Stimulated activated CD8-positive, alpha-beta memory T cell treated with anti-CD3 and anti-CD28 coated beads, Interleukin-2, amount 100 ng/mL, for 48 hours (primary cell): ENCODE measurements around the gene ABCC6.
"Not testable (repeated sequence)": the region's sequence is repeated elsewhere in the genome, so short reads cannot be mapped to it uniquely, and the experiment has no call there.

ENCODE experiments used
- DNase-seq, 2 donors: peaks; one replicate each; pipeline ENCODE4 v3.0.0-alpha.2; 2020; ENCODE audit warnings: low read depth in 2 of 2

The ABCC6 gene

DNA sequence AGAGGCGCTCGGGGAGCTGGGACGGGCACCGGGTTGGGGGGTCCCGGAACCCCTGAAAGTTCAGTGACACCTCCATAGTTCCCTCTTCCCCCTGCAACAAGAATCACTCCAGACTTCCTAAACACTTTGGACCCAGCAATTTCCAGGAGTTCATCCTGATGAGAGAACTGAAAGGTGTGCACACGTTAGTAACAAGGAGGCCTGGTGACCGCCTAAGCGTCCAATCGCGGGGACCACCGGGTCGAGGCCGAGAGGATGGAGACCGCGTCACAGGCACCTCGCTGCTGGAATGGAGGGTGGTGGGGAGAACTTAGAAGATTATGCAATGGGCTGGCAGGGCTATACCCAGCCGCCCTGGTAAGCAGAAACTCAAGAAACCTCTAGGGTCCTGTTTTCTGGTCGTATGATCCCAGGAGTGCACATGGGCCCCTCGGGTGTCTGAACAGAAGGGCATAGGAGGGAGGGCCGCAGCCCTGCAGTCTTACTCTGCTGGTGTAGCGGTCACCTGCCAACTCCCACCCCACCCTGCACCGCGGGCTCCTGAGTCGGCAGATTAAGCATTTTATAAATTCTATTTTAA is 458 bp upstream of the ABCC6 start:
- DNase-seq, result not testable (repeated sequence)

- DNase-seq, result not testable (repeated sequence)
Observed at GRCh38 chr16:16221382-16221781, 1.9 kb downstream of the ABCC6 start.

DNA sequence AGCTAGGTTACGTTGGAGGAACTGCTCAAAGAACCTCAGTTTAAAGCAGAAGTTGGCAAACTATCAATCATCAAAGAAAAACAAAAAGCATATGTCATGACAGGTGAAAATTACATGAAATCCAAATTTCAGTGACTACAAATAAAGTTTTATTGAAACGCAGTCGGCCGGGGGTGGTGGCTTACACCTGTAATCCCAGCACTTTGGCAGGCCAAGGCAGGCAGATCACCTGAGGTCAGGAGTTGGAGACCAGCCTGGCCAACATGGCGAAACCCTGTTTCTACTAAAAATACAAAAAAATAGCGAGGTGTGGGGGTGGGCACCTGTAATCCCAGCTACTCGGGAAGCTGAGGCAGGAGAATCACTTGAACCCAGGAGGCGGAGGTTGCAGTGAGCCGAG is 2.8 kb downstream of the ABCC6 start:
- not testable (repeated sequence) for DNase-seq

DNA sequence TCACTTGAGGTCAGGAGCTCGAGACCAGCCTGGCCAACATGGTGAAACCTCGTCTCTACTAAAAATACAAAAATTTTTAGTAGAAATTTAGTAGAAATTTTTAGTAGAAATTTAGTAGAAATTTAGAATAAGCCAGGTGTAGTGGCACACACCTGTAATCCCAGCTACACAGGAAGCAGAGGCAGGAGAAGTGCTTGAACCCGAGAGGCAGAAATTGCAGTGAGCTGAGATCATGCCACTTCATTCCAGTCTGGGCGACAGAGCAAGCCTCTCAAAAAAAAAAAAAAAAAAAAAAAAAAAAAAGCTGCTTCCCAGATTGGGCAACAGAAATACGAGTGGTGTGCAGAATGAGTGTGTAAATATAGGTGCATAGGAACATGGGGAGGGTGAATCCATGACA is 4.5 kb downstream of the ABCC6 start:
- DNase-seq, result not testable (repeated sequence)

DNA sequence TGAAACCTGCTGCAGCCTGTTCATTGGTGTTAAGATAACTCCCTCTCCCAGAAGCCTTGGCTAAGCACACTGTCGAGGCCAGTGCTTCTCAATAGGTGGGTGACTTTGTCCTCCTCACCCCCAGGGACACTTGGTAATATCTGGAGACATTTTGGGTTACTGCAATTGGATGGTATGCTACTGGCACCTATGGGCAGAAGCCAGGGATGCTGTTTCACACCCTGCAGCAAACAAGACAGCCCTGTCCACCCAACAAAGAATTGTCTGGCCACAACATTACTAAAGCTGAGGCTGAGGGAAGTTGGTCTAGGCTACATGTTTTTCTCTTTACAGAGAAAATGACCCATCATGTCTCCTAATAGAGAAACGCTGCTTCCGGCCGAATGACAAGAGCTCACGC is 4.9 kb downstream of the ABCC6 start:
- not testable (repeated sequence) for DNase-seq

GRCh38 chr16:16213863-16214293 is 9.4 kb downstream of the ABCC6 start:
- not testable (repeated sequence) for DNase-seq

DNA sequence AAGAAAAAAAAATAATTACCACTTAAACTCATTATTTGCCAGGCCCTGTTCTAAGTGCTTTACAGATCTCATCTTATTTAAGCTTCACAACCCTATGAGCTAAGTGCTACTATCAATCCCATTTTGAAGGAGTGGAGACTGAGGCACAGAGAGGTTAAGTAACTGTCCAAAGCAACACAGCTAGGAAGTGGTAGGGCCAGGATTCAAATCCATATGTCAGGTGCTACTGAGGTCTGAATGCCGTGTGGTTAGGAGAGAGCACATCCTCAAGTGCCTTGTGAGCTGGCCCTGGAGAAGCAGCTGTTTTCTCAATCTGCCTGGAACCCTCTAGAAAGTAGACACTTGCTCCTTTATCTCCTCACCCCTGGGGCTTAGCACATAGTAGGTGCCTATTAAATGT is 11.9 kb downstream of the ABCC6 start:
- DNase-seq, result not testable (repeated sequence)

- not testable (repeated sequence) for DNase-seq
Observed at GRCh38 chr16:16208461-16208860, 14.8 kb downstream of the ABCC6 start.

GRCh38 chr16:16207787-16208334 is 15.4 kb downstream of the ABCC6 start:
- not testable (repeated sequence) for DNase-seq

DNA sequence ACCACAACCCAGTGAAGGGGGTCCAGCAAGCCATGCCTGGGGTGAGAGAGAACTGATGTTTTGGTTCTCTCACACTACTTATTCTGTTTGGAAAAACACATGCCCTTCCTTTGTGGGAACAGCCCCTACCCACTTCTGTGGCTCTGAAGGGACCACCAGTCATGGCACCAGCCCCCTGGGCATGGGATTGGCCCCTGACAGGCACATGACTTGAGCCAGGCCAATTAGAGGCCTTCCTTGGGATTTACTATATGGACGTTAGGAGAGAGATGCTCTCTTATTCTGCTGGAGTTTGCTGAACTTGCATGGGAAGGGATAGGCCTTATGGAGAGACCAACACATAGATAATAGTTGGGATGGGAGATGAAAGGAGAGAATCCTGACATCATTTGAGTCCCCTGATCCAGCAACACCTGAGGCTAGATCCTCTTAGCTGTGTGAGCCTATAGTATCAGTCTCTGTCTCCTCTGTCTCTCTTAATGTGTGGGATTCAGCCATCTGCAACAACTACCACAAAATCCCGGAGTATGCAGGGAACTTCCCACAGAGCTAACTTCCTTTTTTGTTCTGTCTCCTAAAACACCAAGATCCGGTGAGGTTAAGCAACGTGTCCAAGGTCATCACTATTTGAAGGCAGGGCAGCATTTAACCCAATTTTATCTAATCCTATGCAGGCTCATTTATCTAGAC is 16.1 kb downstream of the ABCC6 start:
- DNase-seq, result not testable (repeated sequence)

GRCh38 chr16:16205864-16206263 is 17.4 kb downstream of the ABCC6 start:
- not testable (repeated sequence) for DNase-seq

DNA sequence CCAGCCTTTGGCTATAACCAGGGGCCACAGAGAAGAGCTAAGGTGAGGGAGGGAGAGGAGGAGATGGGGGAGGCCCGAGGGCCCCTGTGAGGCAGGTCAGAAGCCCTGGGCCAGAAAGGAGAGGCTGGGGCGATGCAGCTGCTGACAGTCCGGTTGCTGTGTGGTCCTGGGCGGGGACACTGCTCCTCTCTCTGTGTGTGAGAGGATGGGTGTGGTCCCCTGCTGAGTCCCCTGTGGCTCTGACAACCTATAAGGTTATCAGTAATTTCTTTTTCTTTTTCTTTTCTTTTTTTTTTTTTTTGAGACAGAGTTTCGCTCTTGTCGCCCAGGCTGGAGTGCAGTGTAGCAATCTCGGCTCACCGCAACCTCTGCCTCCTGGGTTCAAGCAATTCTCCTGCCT is 18.7 kb downstream of the ABCC6 start:
- DNase-seq, result not testable (repeated sequence)

DNA sequence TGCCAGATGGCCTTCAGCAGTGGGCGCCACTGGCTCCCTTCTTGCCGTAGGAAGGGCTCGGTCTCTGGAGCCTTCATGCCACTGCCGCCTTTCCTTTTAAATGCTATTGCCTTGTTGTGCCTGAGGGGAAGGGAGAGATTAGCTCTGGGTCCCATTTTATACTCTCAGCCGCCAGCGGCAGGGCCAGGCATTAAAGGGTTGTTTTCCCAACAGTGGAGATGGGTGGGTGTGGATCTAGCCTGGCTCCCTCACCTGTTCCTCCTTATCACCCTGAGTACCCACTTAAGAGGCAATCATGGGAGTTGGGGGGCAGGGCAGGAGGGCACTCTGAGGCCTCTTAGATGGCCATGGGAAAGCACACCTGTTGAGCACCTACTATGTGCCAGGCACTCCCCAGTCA is 19.8 kb downstream of the ABCC6 start:
- not testable (repeated sequence) for DNase-seq

DNA sequence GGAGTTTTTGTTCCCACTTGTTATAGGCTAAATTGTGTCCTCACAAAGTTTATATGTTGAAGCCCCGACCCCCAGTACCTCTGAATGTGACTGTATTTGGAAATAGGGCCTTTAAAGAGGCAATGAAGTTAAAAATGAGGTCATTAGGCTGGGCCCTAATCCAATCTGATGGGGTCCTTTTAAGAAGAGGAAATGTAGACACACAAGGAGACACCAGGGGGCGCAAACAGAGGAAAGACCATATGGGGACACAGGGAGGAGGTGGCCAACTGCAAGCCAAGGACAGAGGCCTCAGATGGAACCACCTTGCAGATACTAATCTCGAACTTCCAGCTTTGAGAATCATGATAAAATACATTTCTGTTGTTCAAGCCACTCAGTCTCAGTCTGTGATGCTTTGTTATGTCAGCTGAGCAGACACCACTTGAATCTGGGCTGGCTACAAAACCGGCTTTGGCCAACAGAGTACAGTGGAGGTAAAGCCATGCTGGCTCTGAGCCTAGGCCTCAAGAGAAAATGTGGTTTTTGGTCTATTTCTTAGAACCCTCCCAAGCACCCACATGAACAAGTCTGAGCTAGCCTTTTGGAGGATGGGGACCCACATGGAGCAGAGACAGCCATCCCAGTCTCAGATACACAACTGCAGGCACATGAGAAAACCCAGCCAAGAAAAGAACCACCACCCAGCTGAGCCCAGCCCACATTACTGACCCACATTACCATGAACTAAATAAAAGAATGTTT is 20.7 kb downstream of the ABCC6 start:
- peak; percentile 23 to 31 for DNase-seq

DNA sequence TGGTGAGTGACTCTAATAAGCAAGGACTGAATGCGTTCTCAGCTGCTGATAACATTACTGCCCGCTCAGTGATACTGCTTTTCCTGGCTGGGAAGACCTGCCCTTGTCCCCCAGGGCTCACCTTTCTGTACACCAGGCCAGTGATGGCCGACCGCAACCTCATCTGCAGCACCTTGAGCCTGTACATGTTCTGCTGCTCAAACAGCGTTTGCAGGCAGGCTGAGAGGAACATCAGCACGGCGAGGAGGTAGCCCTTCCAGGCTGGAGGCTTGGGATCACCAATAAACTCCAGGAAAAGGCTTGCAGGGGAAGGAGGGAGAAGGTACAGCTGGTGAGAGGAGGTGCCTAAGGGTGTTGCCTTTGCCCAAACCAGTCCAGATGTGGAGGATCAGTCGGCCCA is 21.4 kb downstream of the ABCC6 start:
- not testable (repeated sequence) for DNase-seq

DNA sequence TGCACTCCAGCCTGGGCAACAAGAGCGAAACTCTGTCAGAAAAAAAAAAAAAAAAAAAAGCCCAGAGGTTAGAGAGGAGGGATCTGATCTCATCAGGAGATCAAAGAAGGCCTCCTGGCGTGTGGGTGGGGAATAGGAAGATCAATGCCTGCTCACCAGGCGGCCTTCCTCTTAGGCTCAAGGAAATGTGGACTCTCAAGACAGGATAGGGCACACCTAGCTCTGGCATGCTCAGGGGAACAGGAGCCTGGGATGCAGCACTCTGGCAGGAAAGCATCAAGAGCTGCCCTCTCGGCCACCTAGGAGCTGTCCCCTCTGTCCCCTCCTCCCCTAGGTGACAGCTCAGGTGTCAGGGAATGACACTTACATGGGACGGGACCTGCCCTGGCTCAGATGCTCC is 22.9 kb downstream of the ABCC6 start:
- DNase-seq, result not testable (repeated sequence)

GRCh38 chr16:16199428-16199827 is 23.9 kb downstream of the ABCC6 start:
- DNase-seq, result not testable (repeated sequence)

GRCh38 chr16:16197966-16198365 is 25.3 kb downstream of the ABCC6 start:
- no peak for DNase-seq

GRCh38 chr16:16197331-16197730 is 26.0 kb downstream of the ABCC6 start:
- DNase-seq, result no peak

DNA sequence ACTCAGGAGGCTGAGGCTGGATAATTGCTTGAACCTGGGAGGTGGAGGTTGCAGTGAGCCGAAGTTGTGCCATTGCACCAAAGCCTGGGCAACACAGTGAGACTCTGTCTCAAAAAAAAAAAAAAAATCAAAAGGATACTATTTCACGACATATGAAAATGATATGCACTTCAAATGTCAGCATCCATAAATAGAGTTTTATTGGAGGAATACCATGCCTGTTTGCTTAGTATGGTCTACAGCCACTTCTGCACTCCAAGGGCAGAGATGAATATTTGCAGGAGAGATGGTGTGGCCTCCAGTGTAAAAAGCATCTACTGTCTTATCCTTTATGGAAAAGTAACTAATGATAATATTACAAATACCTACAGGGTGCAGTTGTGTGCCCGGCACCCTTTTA is 27.2 kb downstream of the ABCC6 start:
- no peak for DNase-seq

- no peak for DNase-seq
Observed at GRCh38 chr16:16191493-16192167, 31.7 kb downstream of the ABCC6 start.

DNA sequence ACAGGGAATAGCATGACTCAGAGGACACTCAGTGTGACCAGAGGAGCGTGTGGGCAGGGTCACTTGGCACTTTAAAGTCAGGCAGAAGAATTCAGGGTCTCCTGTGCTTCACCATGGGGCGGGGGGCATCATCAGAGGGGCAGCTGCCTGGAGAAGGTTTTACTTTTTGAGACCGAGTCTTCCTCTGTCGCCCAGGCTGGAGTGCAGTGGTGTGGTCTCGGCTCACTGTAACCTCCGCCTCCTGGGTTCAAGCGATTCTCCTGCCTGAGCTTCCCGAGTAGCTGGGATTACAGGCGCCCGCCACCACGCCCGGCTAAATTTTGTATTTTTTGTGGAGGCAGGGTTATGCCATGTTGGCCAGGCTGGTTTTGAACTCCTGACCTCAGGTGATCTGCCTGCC is 32.3 kb downstream of the ABCC6 start:
- not testable (repeated sequence) for DNase-seq
